WTC11 (cell line): ENCODE data around the gene ASIC3. TPM values are rescaled to one million over a fixed set of nuclear protein-coding genes. Genes with fewer than 3 reads are reported as not detected.

Experiments used
- ATAC-seq: fragments of 200-7000 bp; cut with Tn5 transposase; 2 replicates; pipeline ENCODE4 v1.10.0; 2021; ENCODE audit warnings: mild to moderate bottlenecking, moderate library complexity
- CTCF ChIA-PET: fragments of 300-600 bp; sonication (Branson Sonifier 250); formaldehyde crosslinking; loops from one replicate; lab custom pipeline; 2021; ENCODE audit warnings: antibody characterized with exemption; lab: Charles Lee
- POLR2A ChIA-PET: fragments of 350-600 bp; sonication (Branson Sonifier 250); formaldehyde crosslinking; loops from one replicate; lab custom pipeline; 2021; ENCODE audit warnings: antibody characterized with exemption; lab: Charles Lee
- DNase-seq: peaks from one replicate; pipeline ENCODE4 v3.0.0; 2021; ENCODE audit warnings: low spot score
- H3K27ac Mint-ChIP-seq: 2 replicates; pipeline ENCODE4 v1.8.0; 2021; ENCODE audit warnings: mixed read lengths
- H3K27me3 Mint-ChIP-seq: 2 replicates; pipeline ENCODE4 v1.8.0; 2021; ENCODE audit warnings: low read depth, mild to moderate bottlenecking, moderate library complexity, mixed read lengths
- H3K36me3 Mint-ChIP-seq: 2 replicates; pipeline ENCODE4 v1.8.0; 2021; ENCODE audit warnings: mixed read lengths
- H3K4me1 Mint-ChIP-seq: 2 replicates; pipeline ENCODE4 v1.8.0; 2022; ENCODE audit warnings: mixed read lengths
- H3K4me3 Mint-ChIP-seq: 2 replicates; pipeline ENCODE4 v1.8.0; 2021; ENCODE audit warnings: mild to moderate bottlenecking, moderate library complexity, mixed read lengths
- H3K9me3 Mint-ChIP-seq: 2 replicates; pipeline ENCODE4 v1.8.0; 2021; ENCODE audit warnings: mixed read lengths
- ARID4B ChIP-seq: sonication (generic); formaldehyde crosslinking; IDR thresholded peaks from 2 replicates; pipeline ENCODE4 v1.8.0; 2023; ENCODE audit warnings: missing genetic modification reagents, mild to moderate bottlenecking, borderline replicate concordance
- ATF3 ChIP-seq: sonication (generic); formaldehyde crosslinking; conservative IDR thresholded peaks from 2 replicates; pipeline ENCODE4 v1.8.1; 2022; ENCODE audit warnings: mild to moderate bottlenecking, missing genetic modification reagents
- CTCF ChIP-seq: fragments of 200-600 bp; IDR thresholded peaks from 2 replicates; pipeline ENCODE4 v1.8.0; 2022; ENCODE audit warnings: antibody characterized with exemption
- E2F5 ChIP-seq: sonication (generic); formaldehyde crosslinking; IDR thresholded peaks from 2 replicates; pipeline ENCODE4 v1.8.1; 2022; ENCODE audit warnings: mild to moderate bottlenecking, moderate library complexity, missing genetic modification reagents
- ELF4 ChIP-seq: sonication (generic); formaldehyde crosslinking; IDR thresholded peaks from 2 replicates; pipeline ENCODE4 v1.8.1; 2022; ENCODE audit warnings: low read depth, mild to moderate bottlenecking, moderate library complexity, missing genetic modification reagents
- FOXK1 ChIP-seq: sonication (generic); formaldehyde crosslinking; IDR thresholded peaks from 2 replicates; pipeline ENCODE4 v1.8.0; 2022; ENCODE audit warnings: mild to moderate bottlenecking, moderate library complexity, missing genetic modification reagents
- GRHL2 ChIP-seq: fragments of 250-450 bp; sonication (Bioruptor Pico); IDR thresholded peaks from 2 replicates; pipeline ENCODE4 v1.8.0; 2022; ENCODE audit warnings: mild to moderate bottlenecking, moderate library complexity; ENCODE audit not compliant: insufficient replicate concordance, severe bottlenecking
- HMGXB4 ChIP-seq: sonication (generic); formaldehyde crosslinking; IDR thresholded peaks from 2 replicates; pipeline ENCODE4 v1.8.1; 2023; ENCODE audit warnings: mild to moderate bottlenecking, moderate library complexity, missing genetic modification reagents
- JAZF1 ChIP-seq: fragments of 250-450 bp; sonication (Bioruptor Pico); IDR thresholded peaks from 2 replicates; pipeline ENCODE4 v1.9.0; 2021; ENCODE audit warnings: moderate library complexity, mild to moderate bottlenecking, inconsistent platforms
- PRRX2 ChIP-seq: fragments of 250-450 bp; sonication (Bioruptor Pico); IDR thresholded peaks from 2 replicates; pipeline ENCODE4 v1.8.0; 2021; ENCODE audit warnings: mild to moderate bottlenecking
- SMAD3 ChIP-seq: sonication (generic); formaldehyde crosslinking; IDR thresholded peaks from 2 replicates; pipeline ENCODE4 v1.8.0; 2022; ENCODE audit warnings: missing genetic modification reagents, mild to moderate bottlenecking, borderline replicate concordance
- SMAD4 ChIP-seq: sonication (generic); formaldehyde crosslinking; IDR thresholded peaks from 2 replicates; pipeline ENCODE4 v1.8.0; 2022; ENCODE audit warnings: mild to moderate bottlenecking, missing genetic modification reagents
- ZBTB21 ChIP-seq: sonication (generic); formaldehyde crosslinking; IDR thresholded peaks from 2 replicates; pipeline ENCODE4 v1.8.1; 2023; ENCODE audit warnings: mild to moderate bottlenecking, missing genetic modification reagents, borderline replicate concordance
- ZNF138 ChIP-seq: sonication (generic); formaldehyde crosslinking; conservative IDR thresholded peaks from 2 replicates; pipeline ENCODE4 v1.8.1; 2022; ENCODE audit warnings: mild to moderate bottlenecking, moderate library complexity, missing genetic modification reagents
- ZNF263 ChIP-seq: sonication (generic); formaldehyde crosslinking; IDR thresholded peaks from 2 replicates; pipeline ENCODE4 v1.8.1; 2022; ENCODE audit warnings: low read depth, mild to moderate bottlenecking, moderate library complexity, missing genetic modification reagents
- ZNF416 ChIP-seq: fragments of 250-450 bp; sonication (Bioruptor Pico); IDR thresholded peaks from 2 replicates; pipeline ENCODE4 v1.9.0; 2021; ENCODE audit warnings: mild to moderate bottlenecking, inconsistent platforms
- ZNF425 ChIP-seq: fragments of 250-450 bp; sonication (Bioruptor Pico); conservative IDR thresholded peaks from 2 replicates; pipeline ENCODE4 v1.9.0; 2021; ENCODE audit warnings: mild to moderate bottlenecking
- total RNA-seq: library from RNA; stranded (reverse); gene quantifications from 3 replicates; pipeline ENCODE4 v1.2.3, GENCODE V29; 2021

Gene ASIC3
- total RNA-seq, 1 experiment from 2014 or later, result 5.5 TPM

GRCh38 chr7:150999001-150999400, 49.3 kb upstream of the ASIC3 start:
- POLR2A ChIA-PET, result no interaction called here
- H3K9me3 Mint-ChIP-seq, result no peaks in the 10 kb centered on the region
- peaks cover 2% of the 10 kb centered on the region; the same call in 1 of the 2 replicates for H3K27me3 Mint-ChIP-seq
- DNase-seq, result no peak
- CTCF ChIA-PET, result interaction anchor here (2.1 to 5.5 kb wide), 2 partner anchors 10 to 11 kb away, joined by 6 to 61 read pairs; no protein-coding TSS in a partner anchor
- no peaks in the 10 kb centered on the region for H3K36me3 Mint-ChIP-seq
- H3K4me3 Mint-ChIP-seq, result no peak overlapping the region
- ATAC-seq, result no peak
- H3K4me1 Mint-ChIP-seq, result peaks cover 4% of the 10 kb centered on the region; the same call in 1 of the 2 replicates
- no peak overlapping the region for H3K27ac Mint-ChIP-seq
- no peak for TF ChIP-seq JAZF1
- TF ChIP-seq FOXK1 (CRISPR knock-in tag), result no peak
- no peak for TF ChIP-seq ZNF263 (CRISPR knock-in tag)
- no peak for TF ChIP-seq E2F5 (CRISPR knock-in tag)
- no peak for TF ChIP-seq ZNF138
- no peak for TF ChIP-seq SMAD4 (CRISPR knock-in tag)
- TF ChIP-seq HMGXB4 (CRISPR knock-in tag), result no peak
- TF ChIP-seq ATF3 (CRISPR knock-in tag), result no peak
- no peak for TF ChIP-seq ELF4 (CRISPR knock-in tag)
- TF ChIP-seq ARID4B (CRISPR knock-in tag), result no peak
- TF ChIP-seq CTCF, result no peak
- TF ChIP-seq GRHL2 (CRISPR knock-in tag), result no peak
- TF ChIP-seq ZBTB21, result no peak
- no peak for TF ChIP-seq ZNF425 (CRISPR knock-in tag)
- TF ChIP-seq PRRX2 (CRISPR knock-in tag), result no peak
- TF ChIP-seq SMAD3 (CRISPR knock-in tag), result no peak
- no peak for TF ChIP-seq ZNF416 (CRISPR knock-in tag)
- TF ChIP-seq, all 79 proteins: peak for 0
